Measurements from ENCODE around the gene B9D2.

B9D2 gene

GRCh38 chr19:41327076-41327575, 36.8 kb downstream of the B9D2 start:
- DNase-seq (ENCODE audit: low spot score), result peak; percentile 62

- DNase-seq (ENCODE audit: low spot score), result peak; percentile 69
Measured at GRCh38 chr19:41325947-41326706, 37.8 kb downstream of the B9D2 start.

- no peak for DNase-seq (ENCODE audit: low spot score)
Measured at GRCh38 chr19:41325640-41325946, 38.4 kb downstream of the B9D2 start.

GRCh38 chr19:41324921-41325639, 38.9 kb downstream of the B9D2 start:
- DNase-seq (ENCODE audit: low spot score), result peak; percentile 72

GRCh38 chr19:41324231-41324702, 39.7 kb downstream of the B9D2 start:
- DNase-seq (ENCODE audit: low spot score), result no peak

GRCh38 chr19:41323430-41324125, 40.4 kb downstream of the B9D2 start:
- DNase-seq (ENCODE audit: low spot score), result peak; percentile 68

GRCh38 chr19:41323023-41323422, 40.9 kb downstream of the B9D2 start:
- DNase-seq (ENCODE audit: low spot score), result no peak

- DNase-seq (ENCODE audit: low spot score), result no peak
Measured at GRCh38 chr19:41322451-41322850, 41.5 kb downstream of the B9D2 start.

- DNase-seq (ENCODE audit: low spot score), result peak; percentile 44
Measured at GRCh38 chr19:41321600-41322270, 42.2 kb downstream of the B9D2 start.

GRCh38 chr19:41321204-41321599, 42.7 kb downstream of the B9D2 start:
- DNase-seq (ENCODE audit: low spot score), result no peak

- no peak for DNase-seq (ENCODE audit: low spot score)
Measured at GRCh38 chr19:41320568-41320967, 43.4 kb downstream of the B9D2 start.

GRCh38 chr19:41320185-41320518, 43.8 kb downstream of the B9D2 start:
- DNase-seq (ENCODE audit: low spot score), result no peak

GRCh38 chr19:41319500-41320184, 44.3 kb downstream of the B9D2 start:
- DNase-seq (ENCODE audit: low spot score), result no peak

GRCh38 chr19:41318696-41319499, 45.1 kb downstream of the B9D2 start:
- no peak for DNase-seq (ENCODE audit: low spot score)

- DNase-seq (ENCODE audit: low spot score), result no peak
Measured at GRCh38 chr19:41316306-41316920, 47.5 kb downstream of the B9D2 start.

- no peak for DNase-seq (ENCODE audit: low spot score)
Measured at GRCh38 chr19:41311613-41312012, 52.3 kb downstream of the B9D2 start.

GRCh38 chr19:41311072-41311471, 52.9 kb downstream of the B9D2 start:
- DNase-seq (ENCODE audit: low spot score), result no peak

- DNase-seq (ENCODE audit: low spot score), result peak; percentile 86
Measured at GRCh38 chr19:41310033-41310831, 53.7 kb downstream of the B9D2 start, which contains the start of gene CCDC97. CCDC97 (plus strand) TSS chr19:41310172; CDS start chr19:41310311, 139 bp downstream.
